Skin of body (tissue), 2 donors: ENCODE measurements around the gene FXN. TPM values are rescaled to one million over a fixed set of nuclear protein-coding genes. Genes with fewer than 3 reads are reported as not detected.
A peak's percentile ranks its signal among the peaks of the same experiment; 100 is the strongest.
"Not testable (repeated sequence)": the region's sequence is repeated elsewhere in the genome, so short reads cannot be mapped to it uniquely, and the experiment has no call there.

ENCODE experiments used
- DNase-seq: peaks from one replicate; lab custom pipeline; 2025; lab: John Stamatoyannopoulos, UW
- total RNA-seq: library from RNA; depleted of rRNA; stranded (reverse); fragments of >200 nt; gene quantifications from one replicate; pipeline ENCODE4 v1.2.3, GENCODE V29; 2014

Gene FXN
- total RNA-seq, 1 donor from 2014 or later: 2.4 TPM

DNA sequence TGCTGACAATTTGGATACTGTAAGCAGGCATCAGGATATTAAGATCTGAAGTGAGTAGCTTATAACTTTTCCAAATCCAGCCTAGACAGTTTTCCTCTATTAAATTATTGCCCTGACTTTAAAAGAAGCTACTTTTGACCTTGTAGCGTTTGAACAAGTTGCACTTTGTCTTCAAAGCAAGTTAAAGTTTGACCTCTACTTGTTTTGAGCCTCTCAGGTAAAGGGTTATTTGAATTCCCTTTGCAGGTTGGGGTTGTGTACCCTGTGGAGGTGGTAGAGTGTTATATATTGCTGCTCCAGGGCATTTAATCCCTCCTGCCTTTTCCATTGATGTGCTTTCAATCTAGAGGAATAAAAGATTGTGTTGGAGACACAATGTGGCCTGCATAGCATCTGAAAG, 30.1 kb downstream of the FXN start:
- no peak for DNase-seq

DNA sequence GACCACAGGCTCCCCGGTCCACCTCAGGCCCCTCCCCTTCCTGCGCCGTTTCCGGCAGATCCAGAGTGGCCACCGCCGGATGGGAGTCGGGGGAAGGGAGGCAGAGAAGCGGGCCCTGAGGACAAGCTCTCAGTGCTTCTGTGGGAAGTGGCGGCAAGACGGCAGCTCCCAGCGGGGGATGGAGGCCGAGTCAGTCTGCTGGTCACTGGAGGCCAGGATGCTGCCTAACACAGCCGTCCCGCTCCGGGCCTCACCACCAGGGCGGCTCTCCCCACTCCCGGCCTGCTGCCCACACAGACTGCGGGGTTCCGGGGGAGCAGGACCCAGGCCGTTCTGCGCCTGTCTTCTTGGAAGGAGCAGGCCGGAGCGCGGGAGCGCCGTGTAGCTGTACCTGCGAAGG, 31.4 kb downstream of the FXN start:
- no peak for DNase-seq

DNA sequence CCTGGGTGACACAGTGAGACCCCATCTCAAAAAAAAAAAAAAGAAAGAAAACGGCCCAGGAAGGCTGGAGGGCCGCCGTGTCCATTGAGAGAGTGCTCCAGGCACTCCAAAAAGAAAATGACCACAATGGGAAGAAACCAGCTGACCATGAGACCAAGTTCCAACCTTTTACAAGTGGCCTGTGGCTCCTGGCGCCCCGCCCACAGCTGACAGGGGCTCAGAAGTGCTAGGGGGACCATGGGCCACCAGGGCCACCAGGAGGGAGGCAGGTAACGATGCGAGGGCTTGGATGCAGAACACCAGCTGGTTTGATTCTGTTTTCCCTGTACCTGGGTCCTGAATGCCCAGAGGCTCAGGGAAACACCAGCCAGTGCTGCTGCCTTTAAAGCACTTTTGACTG, 34.6 kb downstream of the FXN start:
- no peak for DNase-seq

DNA sequence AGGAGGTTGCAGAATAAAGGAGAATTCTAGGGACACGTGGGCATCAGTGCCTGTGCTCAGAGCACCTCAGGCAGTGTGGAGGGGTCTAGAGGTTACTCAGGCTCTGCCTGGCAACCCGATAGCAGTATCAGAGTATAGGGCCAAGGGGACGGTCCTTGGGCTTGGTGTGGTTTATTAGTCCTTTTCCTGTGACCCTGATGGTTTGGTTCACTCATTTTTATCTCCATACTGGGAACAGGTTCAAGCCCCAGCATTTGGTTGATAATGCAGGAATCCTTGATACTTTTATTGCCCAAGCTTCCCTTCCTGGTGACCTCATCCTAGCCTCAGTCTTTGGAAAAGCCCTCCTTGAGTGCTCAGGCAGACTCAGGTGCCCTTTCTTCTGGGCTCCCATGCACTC, 35.5 kb downstream of the FXN start:
- DNase-seq: no peak

- DNase-seq: no peak
Observed at GRCh38 chr9:69073103-69073502, 37.6 kb downstream of the FXN start.

DNA sequence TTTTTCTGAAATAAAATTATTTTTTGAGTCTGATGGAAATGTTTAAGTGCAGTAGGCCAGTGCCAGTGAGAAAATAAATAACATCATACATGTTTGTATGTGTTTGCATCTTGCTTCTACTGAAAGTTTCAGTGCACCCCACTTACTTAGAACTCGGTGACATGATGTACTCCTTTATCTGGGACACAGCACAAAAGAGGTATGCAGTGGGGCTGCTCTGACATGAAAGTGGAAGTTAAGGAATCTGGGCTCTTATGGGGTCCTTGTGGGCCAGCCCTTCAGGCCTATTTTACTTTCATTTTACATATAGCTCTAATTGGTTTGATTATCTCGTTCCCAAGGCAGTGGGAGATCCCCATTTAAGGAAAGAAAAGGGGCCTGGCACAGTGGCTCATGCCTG, 39.2 kb downstream of the FXN start:
- no peak for DNase-seq

- no peak for DNase-seq
Observed at GRCh38 chr9:69076550-69076949, 41.0 kb downstream of the FXN start.

GRCh38 chr9:69078069-69078468, 42.5 kb downstream of the FXN start:
- no peak for DNase-seq

GRCh38 chr9:69078581-69078980, 43.0 kb downstream of the FXN start:
- no peak for DNase-seq

DNA sequence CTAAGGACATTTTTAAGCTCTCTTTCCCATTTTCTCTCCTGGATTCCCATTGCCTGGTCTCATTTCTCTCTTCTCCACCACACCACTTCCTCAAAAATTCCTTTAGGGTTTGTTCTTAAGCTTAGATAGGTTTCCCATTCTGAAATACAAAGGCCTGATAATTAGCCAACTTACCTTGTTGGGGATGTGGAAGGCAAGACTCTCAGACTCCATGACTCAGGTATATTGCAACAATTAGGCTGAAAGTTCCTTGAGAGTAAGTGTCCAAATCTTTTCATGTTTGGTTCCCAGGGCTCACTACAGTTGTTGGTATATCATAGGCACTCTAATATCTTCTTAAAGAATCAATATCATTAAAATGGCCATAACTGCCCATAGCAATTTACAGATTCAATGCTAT, 43.6 kb downstream of the FXN start:
- DNase-seq: no peak

- DNase-seq: no peak
Observed at GRCh38 chr9:69081261-69081660, 45.7 kb downstream of the FXN start.

- no peak for DNase-seq
Observed at GRCh38 chr9:69083321-69083720, 47.8 kb downstream of the FXN start.

DNA sequence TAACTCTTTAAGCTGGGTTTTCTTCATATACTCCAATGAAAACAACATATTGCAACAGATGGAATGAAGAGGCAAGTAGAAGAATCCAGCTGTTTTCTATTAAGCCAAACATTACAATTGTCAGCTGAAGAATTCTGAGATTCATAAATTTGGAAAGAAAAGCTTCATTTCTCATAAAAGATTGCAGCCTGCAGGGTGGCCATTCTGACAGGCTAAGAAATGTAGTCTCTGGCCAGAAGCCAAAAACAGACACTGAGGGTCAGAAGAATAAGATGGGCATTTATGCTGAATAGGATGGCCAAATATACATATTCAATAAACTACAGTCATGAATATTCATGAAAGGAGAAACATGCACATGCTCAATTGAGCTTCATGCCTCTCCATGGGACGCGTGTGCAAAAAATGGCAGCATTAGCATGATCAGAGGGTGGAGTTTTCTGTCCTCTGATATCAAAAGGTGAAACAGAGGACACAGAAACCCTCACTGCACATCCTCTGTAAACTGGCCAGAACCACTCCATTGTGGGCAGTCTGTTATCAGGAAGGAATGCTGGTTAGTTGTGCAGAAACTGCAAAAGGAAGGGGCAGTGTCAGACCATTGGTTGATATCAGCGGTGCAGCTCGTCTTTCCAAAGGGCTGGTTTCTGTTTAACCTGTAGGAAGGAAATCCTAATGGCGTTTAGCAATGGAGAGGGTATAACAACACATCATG, 50.2 kb downstream of the FXN start:
- DNase-seq: peak; percentile 81

- DNase-seq: no peak
Observed at GRCh38 chr9:69086312-69086711, 50.8 kb downstream of the FXN start.

GRCh38 chr9:69086769-69087168, 51.2 kb downstream of the FXN start:
- DNase-seq: no peak

DNA sequence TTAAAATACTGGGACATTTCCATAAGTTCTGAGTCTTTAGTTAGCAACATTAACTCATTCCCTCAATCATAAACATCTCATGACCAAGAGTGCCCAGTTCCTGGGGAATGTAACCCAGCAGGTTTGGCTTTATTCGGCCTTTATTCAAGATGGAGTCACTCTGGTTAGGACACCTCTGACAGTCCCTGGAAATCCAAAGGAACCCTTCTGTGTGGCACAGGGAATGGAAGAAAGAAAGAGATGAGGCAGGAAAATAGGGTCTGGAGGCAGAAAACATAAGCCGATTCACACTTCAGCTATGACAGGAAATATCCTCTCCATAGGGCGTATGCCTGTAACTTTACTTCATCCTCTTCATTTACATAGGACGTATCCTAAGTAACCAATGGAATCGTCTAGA, 53.5 kb downstream of the FXN start:
- no peak for DNase-seq

DNA sequence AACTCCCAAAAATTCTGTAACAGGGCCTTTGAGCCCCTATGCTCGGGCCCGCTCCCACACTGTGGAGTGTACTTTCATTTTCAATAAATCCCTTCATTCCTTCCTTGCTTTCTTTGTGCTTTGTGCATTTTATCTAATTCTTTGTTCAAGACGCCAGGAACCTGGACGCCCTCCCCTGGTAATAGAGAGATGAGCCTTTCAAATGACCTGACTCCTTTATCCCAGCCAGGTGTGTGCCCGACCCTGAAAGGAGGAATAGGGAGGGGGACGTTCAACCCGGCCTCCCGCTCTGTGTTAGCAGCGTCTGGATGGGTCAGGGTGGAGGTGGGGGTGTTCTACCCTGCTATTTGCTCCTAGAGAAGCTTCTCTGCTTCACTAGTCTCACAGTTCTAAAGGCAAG, 53.9 kb downstream of the FXN start:
- no peak for DNase-seq

GRCh38 chr9:69090140-69090750, 54.7 kb downstream of the FXN start:
- DNase-seq: no peak

- DNase-seq: no peak
Observed at GRCh38 chr9:69090946-69091345, 55.4 kb downstream of the FXN start.

DNA sequence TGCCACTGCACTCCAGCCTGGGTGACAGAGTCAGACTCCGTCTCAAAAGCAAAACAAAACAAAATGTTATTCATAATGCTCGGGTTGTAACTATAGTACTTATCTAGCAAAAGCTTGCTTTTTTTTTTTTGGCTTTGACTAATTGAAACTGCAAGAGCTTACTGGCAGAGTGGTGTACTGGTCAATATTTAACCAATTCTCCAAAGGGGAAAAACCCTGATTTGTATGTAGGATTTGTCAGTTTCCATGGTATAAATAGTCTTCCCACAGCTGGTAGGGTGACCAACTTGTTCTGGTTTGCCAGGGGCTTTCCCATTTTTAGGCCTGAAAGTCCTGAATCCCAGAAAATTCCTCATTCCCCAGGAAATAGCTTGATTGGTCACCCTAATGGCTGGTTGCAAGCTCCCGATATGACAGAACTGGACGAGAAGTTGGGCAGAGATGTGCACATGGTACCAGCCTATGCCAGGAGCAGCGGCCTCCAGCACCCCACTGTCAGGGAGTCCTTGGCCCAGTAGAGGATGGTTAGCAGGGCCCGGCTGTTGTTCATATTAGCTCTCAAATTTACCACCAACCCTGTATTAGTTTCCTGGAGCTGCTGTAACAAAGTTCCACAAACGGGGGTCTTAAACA, 58.0 kb downstream of the FXN start:
- no peak for DNase-seq

- DNase-seq: not testable (repeated sequence)
Observed at GRCh38 chr9:69094361-69095135, 59.0 kb downstream of the FXN start.

DNA sequence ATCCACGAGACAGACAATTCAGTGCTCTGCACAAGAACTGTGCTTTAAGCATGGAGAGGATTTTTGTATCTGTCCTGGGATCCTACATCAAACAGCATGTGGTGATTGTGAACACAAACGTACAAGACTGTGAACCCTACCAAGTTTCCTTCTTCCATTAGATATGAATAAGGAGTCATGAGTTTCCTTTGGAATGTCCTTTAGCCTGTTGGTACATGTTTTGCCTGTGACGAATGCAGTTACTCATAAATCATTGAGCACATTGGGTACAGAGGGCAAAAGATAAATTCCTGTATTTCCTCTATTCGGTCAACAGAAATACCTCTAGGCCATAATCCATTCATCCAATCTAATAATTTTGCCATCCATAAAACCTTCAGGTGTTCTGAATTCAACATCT, 61.5 kb downstream of the FXN start:
- peak; percentile 3 for DNase-seq
